Left ventricle myocardium inferior (tissue), 1 donor: Measurements from ENCODE around the gene TPH2. TPM values are rescaled to one million over a fixed set of nuclear protein-coding genes. Genes with fewer than 3 reads are reported as not detected.

Experiments
- DNase-seq: peaks from one replicate; pipeline ENCODE4 v3.0.0-alpha.2; 2020
- H3K27ac ChIP-seq: fragments of 200-600 bp; replicated peaks from 2 replicates; pipeline ENCODE4 v1.8.0; 2021
- H3K27me3 ChIP-seq: fragments of 200-600 bp; 2 replicates; pipeline ENCODE4 v1.8.0; 2021; ENCODE audit warnings: low read depth
- H3K36me3 ChIP-seq: fragments of 200-600 bp; 2 replicates; pipeline ENCODE4 v1.8.0; 2021
- H3K4me1 ChIP-seq: fragments of 200-600 bp; 2 replicates; pipeline ENCODE4 v1.8.0; 2021
- H3K4me3 ChIP-seq: fragments of 200-600 bp; 2 replicates; pipeline ENCODE4 v1.8.0; 2021; ENCODE audit warnings: mild to moderate bottlenecking, moderate library complexity
- H3K9me3 ChIP-seq: fragments of 200-600 bp; replicated peaks from 2 replicates; pipeline ENCODE4 v1.8.0; 2021
- intact Hi-C: fragments of 100-400 bp; cut with micrococcal nuclease; formaldehyde crosslinking; loops from one replicate; pipeline ENCODE4 v1.11.0; 2022
- total RNA-seq: library from RNA; stranded (reverse); fragmentation: NEBNext Ultra II Directional; extraction: Animal tissue kit (Norgen Biotek cat#: 25700); gene quantifications from one replicate; pipeline ENCODE4 v1.2.1, GENCODE V29; 2021
- TF ChIP-seq, protein P1 (sequence below): fragments of 200-600 bp; IDR thresholded peaks from 2 replicates; pipeline ENCODE4 v1.8.0; 2021; ENCODE audit warnings: antibody characterized with exemption, mild to moderate bottlenecking, borderline replicate concordance
- donor health status: DM: no; HTN: yes; CAD: no; lungs with severe emphysema.

The TPH2 gene
- total RNA-seq, 1 donor from 2014 or later, result not detected

DNA sequence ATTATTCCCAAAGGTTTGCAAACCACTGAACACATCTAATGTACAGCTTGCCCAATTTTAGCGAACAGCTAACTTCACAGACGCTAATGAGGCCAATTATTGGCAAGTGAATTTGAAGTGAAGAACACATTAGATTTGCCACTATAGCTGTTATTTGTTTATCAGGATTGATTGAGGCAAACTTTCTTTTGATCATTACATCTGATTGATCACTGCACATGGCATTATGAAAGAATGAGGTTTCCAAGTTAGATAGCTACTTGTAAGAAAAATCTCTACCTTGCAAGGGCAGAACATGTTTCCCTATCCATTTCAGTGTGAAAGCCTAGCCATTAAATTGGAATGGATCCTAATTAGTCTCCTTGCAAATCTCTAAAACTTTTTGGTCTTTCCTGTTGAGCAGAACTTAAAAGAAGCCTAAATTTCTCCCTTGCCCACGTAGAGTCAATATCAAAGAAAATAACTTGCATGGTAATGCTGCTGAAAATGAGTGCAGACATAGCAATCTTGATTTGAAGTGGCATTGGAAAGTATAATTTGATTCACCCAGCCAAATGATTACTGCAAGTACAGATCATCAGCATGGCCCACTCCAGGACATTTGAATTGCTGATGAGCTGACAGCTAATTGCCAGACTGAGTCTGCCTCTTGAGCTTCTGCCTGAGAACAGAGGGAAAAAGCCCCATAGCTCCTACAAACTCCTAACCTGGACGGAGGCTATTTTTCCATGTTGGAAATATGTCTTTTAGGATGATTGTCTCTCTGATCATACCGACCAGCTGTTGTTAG is 98.6 kb downstream of the TPH2 start:
- intact Hi-C loops, result no loop called here
- Histone ChIP-seq H3K4me1 (no peaks in the 10 kb centered on the region), H3K4me3 (no peak overlapping the region), H3K27ac (no peak overlapping the region), H3K36me3 (no peaks in the 10 kb centered on the region), H3K9me3 (peaks cover 17% of the 10 kb centered on the region), H3K27me3 (peaks cover 6% of the 10 kb centered on the region)
- no peak for DNase-seq
- TF ChIP-seq, protein P1, sequence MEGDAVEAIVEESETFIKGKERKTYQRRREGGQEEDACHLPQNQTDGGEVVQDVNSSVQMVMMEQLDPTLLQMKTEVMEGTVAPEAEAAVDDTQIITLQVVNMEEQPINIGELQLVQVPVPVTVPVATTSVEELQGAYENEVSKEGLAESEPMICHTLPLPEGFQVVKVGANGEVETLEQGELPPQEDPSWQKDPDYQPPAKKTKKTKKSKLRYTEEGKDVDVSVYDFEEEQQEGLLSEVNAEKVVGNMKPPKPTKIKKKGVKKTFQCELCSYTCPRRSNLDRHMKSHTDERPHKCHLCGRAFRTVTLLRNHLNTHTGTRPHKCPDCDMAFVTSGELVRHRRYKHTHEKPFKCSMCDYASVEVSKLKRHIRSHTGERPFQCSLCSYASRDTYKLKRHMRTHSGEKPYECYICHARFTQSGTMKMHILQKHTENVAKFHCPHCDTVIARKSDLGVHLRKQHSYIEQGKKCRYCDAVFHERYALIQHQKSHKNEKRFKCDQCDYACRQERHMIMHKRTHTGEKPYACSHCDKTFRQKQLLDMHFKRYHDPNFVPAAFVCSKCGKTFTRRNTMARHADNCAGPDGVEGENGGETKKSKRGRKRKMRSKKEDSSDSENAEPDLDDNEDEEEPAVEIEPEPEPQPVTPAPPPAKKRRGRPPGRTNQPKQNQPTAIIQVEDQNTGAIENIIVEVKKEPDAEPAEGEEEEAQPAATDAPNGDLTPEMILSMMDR, result no peak

DNA sequence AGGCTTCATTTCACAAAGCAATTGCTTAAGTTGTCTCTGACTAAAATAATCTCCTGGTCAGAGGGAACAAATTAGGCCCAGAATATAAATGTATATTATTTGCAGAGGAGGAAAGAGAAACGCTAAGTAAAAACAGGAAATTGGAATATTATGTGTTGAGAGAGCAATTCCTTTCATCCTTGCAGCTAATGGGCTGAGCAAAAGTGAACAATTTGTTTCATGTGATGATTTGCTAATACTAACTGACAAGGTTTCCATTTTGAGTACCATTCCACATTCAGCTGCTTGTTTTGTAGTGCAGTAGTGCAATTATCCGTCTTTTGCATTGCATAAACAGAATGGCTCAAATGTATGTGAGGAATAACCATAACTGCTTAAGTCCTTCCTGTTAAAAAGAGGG is 103.2 kb downstream of the TPH2 start:
- Histone ChIP-seq H3K4me3 (no peak overlapping the region), H3K9me3 (peaks cover 17% of the 10 kb centered on the region), H3K27ac (no peak overlapping the region), H3K27me3 (no peaks in the 10 kb centered on the region), H3K36me3 (no peaks in the 10 kb centered on the region), H3K4me1 (no peaks in the 10 kb centered on the region)
- no peak for DNase-seq
- TF ChIP-seq, protein P1, result no peak
- intact Hi-C loops, result no loop called here

DNA sequence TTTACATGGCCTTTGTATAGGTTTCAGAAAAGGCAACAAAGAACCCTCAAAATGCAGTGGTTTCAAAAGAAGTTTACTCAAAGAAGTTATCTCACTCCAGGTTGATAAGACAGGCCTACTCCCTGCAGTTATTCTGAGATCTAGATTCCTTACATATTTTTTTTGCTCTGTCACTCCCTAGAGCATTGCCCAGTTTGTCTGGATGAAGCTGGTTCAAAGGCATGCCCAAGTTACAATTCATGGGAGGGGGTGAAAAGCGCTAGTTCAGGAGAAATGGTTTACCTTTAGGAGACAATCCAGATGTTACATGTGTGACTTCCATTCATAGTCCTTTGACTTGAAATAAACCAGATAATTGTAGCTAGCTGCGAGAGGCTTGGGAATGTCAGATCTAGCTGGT is 115.0 kb downstream of the TPH2 start:
- H3K4me1 ChIP-seq, result no peaks in the 10 kb centered on the region
- no peaks in the 10 kb centered on the region for H3K27me3 ChIP-seq
- TF ChIP-seq, protein P1, result no peak
- H3K27ac ChIP-seq, result no peak overlapping the region
- intact Hi-C loops, result no loop called here
- DNase-seq, result no peak
- H3K9me3 ChIP-seq, result no peaks in the 10 kb centered on the region
- H3K36me3 ChIP-seq, result no peaks in the 10 kb centered on the region
- H3K4me3 ChIP-seq, result no peak overlapping the region

DNA sequence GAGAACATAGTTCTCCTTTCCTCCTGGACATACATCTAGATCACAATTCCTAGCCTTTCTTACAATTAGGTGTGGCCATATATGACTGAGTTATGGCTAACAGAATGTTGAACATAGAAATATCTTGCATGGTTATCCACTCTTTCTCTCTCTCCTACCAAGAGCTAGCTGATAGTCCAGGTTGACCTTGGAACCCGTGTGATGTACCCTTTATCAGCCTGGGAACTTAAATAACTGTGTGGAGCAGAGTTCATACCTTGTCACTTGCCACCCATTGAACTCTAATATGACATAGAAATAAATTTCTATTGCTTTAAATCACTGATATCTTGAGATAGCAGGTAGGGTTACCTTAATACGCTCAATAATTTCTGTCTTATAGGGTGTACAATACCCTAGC is 115.9 kb downstream of the TPH2 start:
- Histone ChIP-seq H3K4me1 (no peaks in the 10 kb centered on the region), H3K27ac (no peak overlapping the region), H3K36me3 (no peaks in the 10 kb centered on the region), H3K9me3 (no peaks in the 10 kb centered on the region), H3K27me3 (no peaks in the 10 kb centered on the region), H3K4me3 (no peak overlapping the region)
- no peak for DNase-seq
- intact Hi-C loops, result no loop called here
- TF ChIP-seq, protein P1, result no peak

DNA sequence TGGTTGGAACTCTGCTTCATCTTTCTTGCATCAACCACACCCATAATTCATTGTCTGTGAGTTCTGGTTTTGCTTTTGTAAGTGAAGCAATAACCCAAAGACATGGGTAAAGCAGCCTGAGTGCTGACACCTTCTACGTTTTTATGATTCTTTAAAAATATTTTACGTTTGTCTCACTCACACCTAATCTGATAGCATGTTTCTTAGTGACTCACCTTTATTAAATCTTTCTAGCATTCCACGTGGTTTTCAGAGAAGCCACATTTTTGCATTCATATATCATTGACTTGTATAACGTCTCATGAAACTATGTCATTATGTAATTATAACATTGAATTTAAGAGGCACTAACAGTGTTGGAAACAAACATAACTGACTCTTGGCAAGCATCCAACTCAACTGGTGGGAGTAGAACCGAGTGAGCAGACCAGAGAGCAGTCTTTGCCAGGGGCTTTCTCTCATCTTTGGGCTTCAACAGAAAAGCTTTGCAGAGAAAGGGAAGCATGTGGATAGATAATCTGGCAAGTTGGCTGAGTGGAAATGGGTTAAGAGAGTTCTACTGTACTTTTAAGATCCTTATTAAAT is 118.8 kb downstream of the TPH2 start:
- no peak for DNase-seq
- Histone ChIP-seq H3K36me3 (no peaks in the 10 kb centered on the region), H3K27me3 (no peaks in the 10 kb centered on the region), H3K9me3 (no peaks in the 10 kb centered on the region), H3K4me1 (no peaks in the 10 kb centered on the region), H3K4me3 (no peak overlapping the region), H3K27ac (no peak overlapping the region)
- intact Hi-C loops, result no loop called here
- TF ChIP-seq, protein P1, result no peak
